Sigmoid colon (tissue), 7 donors: ENCODE results near the gene RAB37. TPM values are rescaled to one million over a fixed set of nuclear protein-coding genes. Genes with fewer than 3 reads are reported as not detected.

Experiments
- DNase-seq: peaks from one replicate; pipeline ENCODE4 v3.0.0-alpha.2; 2019
- H3K27ac ChIP-seq, 4 donors: fragments of 200-600 bp; sonication (generic); one replicate each; pipeline ENCODE4 v1.5.1; 2016 to 2019; ENCODE audit warnings: mild to moderate bottlenecking in 1 of 4
- H3K27me3 ChIP-seq, 3 donors: fragments of 200-600 bp; sonication (generic); one replicate each; pipeline ENCODE4 v1.5.1; 2019; ENCODE audit warnings: mild to moderate bottlenecking in 1 of 3
- H3K36me3 ChIP-seq, 4 donors: fragments of 200-600 bp; sonication (generic); one replicate each; pipeline ENCODE4 v1.5.1; 2016 to 2019
- H3K4me1 ChIP-seq, 4 donors: fragments of 200-600 bp; sonication (generic); one replicate each; pipeline ENCODE4 v1.5.1; 2017 to 2019
- H3K4me3 ChIP-seq, 4 donors: fragments of 200-600 bp; sonication (generic); one replicate each; pipeline ENCODE4 v1.5.1; 2017 to 2019; ENCODE audit warnings: mild to moderate bottlenecking in 2 of 4, moderate library complexity in 1 of 4
- H3K9me3 ChIP-seq, 4 donors: fragments of 200-600 bp in 3 of 4; sonication (generic) in 3 of 4; one replicate each; pipeline versions ENCODE4 v1.5.1 to v1.6.1; 2013 to 2019
- CTCF ChIP-seq, 4 experiments: fragments of 450-650 bp in 3 of 4; fragments of 200-600 bp in 1 of 4; IDR thresholded peaks; one replicate each; pipeline ENCODE4 v1.5.1; 2016 to 2019; ENCODE audit warnings: antibody characterized with exemption in 4 of 4, mild to moderate bottlenecking in 3 of 4, moderate library complexity in 2 of 4
- EP300 ChIP-seq, 4 donors: sonication (generic); formaldehyde crosslinking; IDR thresholded peaks; one replicate each; pipeline ENCODE4 v1.6.1; 2017; ENCODE audit warnings: antibody characterized with exemption in 4 of 4
- POLR2A ChIP-seq, 2 donors: fragments of 450-650 bp; IDR thresholded peaks; one replicate each; pipeline ENCODE4 v1.6.1; 2016; ENCODE audit warnings: antibody characterized with exemption in 2 of 2, mild to moderate bottlenecking in 2 of 2, moderate library complexity in 2 of 2
- POLR2AphosphoS5 ChIP-seq, 4 donors: sonication (generic); formaldehyde crosslinking; IDR thresholded peaks; one replicate each; pipeline ENCODE4 v1.6.1; 2017; ENCODE audit warnings: antibody characterized with exemption in 4 of 4
- WGBS, 2 donors: extraction: QIAGEN DNeasy Blood & Tissue Kit; methylation state at CpG; one replicate each; pipeline ENCODE4 v1.1.7; 2013; 5-methylcytosine and 5-hydroxymethylcytosine counted together
- intact Hi-C: fragments of 100-400 bp; cut with DNase I; formaldehyde crosslinking; loops from one replicate; pipeline ENCODE4 v1.15.1; 2023
- polyA plus RNA-seq, 3 donors: library from polyadenylated mRNA; stranded (reverse); fragments of 200-250 nt; gene quantifications; one replicate each; pipeline ENCODE4 v1.2.3, GENCODE V29; 2013
- total RNA-seq, 4 donors: library from RNA; depleted of rRNA; stranded (reverse); fragments of >200 nt; gene quantifications; one replicate each; pipeline ENCODE4 v1.1.0, GENCODE V29; 2016
- donor health status: healthy with polysubstance abuse.
- donor health status: Bipolar disorder and iron deficiency.
- donor health status: healthy.

The RAB37 gene
- total and polyA plus RNA-seq, 7 donors = 0.54 to 28.8 (median 4.1) TPM

- peak overlapping the region in 2 of 4 donors; percentile 16 to 24 for H3K4me3 ChIP-seq
- H3K4me1 ChIP-seq = peaks cover 0 to 24% (median 17%) of the 10 kb centered on the region in 4 donors
- no peak for TF ChIP-seq CTCF (IDR thresholded peaks at IDR 0.05)
- no peak for TF ChIP-seq EP300 (IDR thresholded peaks at IDR 0.05)
- TF ChIP-seq POLR2AphosphoS5 (IDR thresholded peaks at IDR 0.05) = no peak
- no peak for TF ChIP-seq POLR2A (IDR thresholded peaks at IDR 0.05)
These were observed 1.3 kb downstream of the RAB37 start for GRCh38 chr17:74738051-74738996.

GRCh38 chr17:74739227-74739831, 2.3 kb downstream of the RAB37 start:
- intact Hi-C loops = loop anchor here (10.0 kb wide), 1 partner anchor 175 kb away; the partner anchor contains the start of gene CD300H
- no peaks in the 10 kb centered on the region for H3K9me3 ChIP-seq
- peaks cover 0 to 24% (median 17%) of the 10 kb centered on the region in 4 donors for H3K4me1 ChIP-seq
- H3K27me3 ChIP-seq = peaks cover 22 to 76% (median 50%) of the 10 kb centered on the region in 3 donors
- no peak overlapping the region for H3K27ac ChIP-seq
- H3K36me3 ChIP-seq = no peaks in the 10 kb centered on the region
- TF ChIP-seq EP300 (IDR thresholded peaks at IDR 0.05) = no peak
- TF ChIP-seq POLR2AphosphoS5 (IDR thresholded peaks at IDR 0.05) = no peak
- no peak for TF ChIP-seq CTCF (IDR thresholded peaks at IDR 0.05)
- TF ChIP-seq POLR2A (IDR thresholded peaks at IDR 0.05) = no peak
- WGBS, 2 donors = 71 to 80% methylated on average over 12 of the region's 12 CpGs
- H3K4me3 ChIP-seq = no peak overlapping the region
- DNase-seq = no peak

More at GRCh38 chr17:74738051-74738996, 1.3 kb downstream of the RAB37 start:
- peaks cover 22 to 86% (median 50%) of the 10 kb centered on the region in 3 donors for H3K27me3 ChIP-seq
- 8 to 14% methylated on average over 16 of the region's 16 CpGs for WGBS, 2 donors
- no peaks in the 10 kb centered on the region for H3K36me3 ChIP-seq
- intact Hi-C loops = loop anchor here (10.0 kb wide), 1 partner anchor 174 kb away; the partner anchor contains the start of gene CD300H
- DNase-seq = no peak
- no peak overlapping the region for H3K27ac ChIP-seq
- no peaks in the 10 kb centered on the region for H3K9me3 ChIP-seq

- H3K27ac ChIP-seq = no peak overlapping the region
- H3K4me1 ChIP-seq = peaks cover 0 to 25% (median 23%) of the 10 kb centered on the region in 4 donors
- intact Hi-C loops = no loop called here
- no peak for DNase-seq
- 79 to 82% methylated on average over 6 of the region's 6 CpGs for WGBS, 2 donors
- TF ChIP-seq CTCF (IDR thresholded peaks at IDR 0.05) (no peak), EP300 (IDR thresholded peaks at IDR 0.05) (no peak), POLR2AphosphoS5 (IDR thresholded peaks at IDR 0.05) (no peak), POLR2A (IDR thresholded peaks at IDR 0.05) (no peak)
- peaks cover 22 to 71% (median 50%) of the 10 kb centered on the region in 3 donors for H3K27me3 ChIP-seq
- no peaks in the 10 kb centered on the region for H3K36me3 ChIP-seq
- no peak overlapping the region for H3K4me3 ChIP-seq
- H3K9me3 ChIP-seq = no peaks in the 10 kb centered on the region
These were observed 3.1 kb downstream of the RAB37 start for GRCh38 chr17:74740173-74740572.

- Histone ChIP-seq H3K27me3 (peaks cover 22 to 64% (median 46%) of the 10 kb centered on the region in 3 donors), H3K27ac (no peak overlapping the region), H3K36me3 (no peaks in the 10 kb centered on the region), H3K9me3 (no peaks in the 10 kb centered on the region), H3K4me1 (peaks cover 0 to 25% (median 23%) of the 10 kb centered on the region in 4 donors), H3K4me3 (no peak overlapping the region)
- intact Hi-C loops = no loop called here
- TF ChIP-seq EP300 (IDR thresholded peaks at IDR 0.05) (no peak), CTCF (IDR thresholded peaks at IDR 0.05) (no peak), POLR2AphosphoS5 (IDR thresholded peaks at IDR 0.05) (no peak), POLR2A (IDR thresholded peaks at IDR 0.05) (no peak)
- DNase-seq = no peak
- 90% methylated on average over 17 of the region's 17 CpGs for WGBS, 2 donors
These were observed 3.8 kb downstream of the RAB37 start for GRCh38 chr17:74740641-74741387.
